IPS DF 4.7 (cell line): ENCODE measurements around the gene C9orf78.

Source experiments
- DNase-seq: peaks from one replicate; pipeline ENCODE4 v3.0.0-alpha.2; 2013; ENCODE audit warnings: low spot score; ENCODE audit errors: extremely low read depth

C9orf78 gene

GRCh38 chr9:129868023-129868871 is 33.2 kb upstream of the C9orf78 start:
- no peak for DNase-seq

GRCh38 chr9:129867136-129868022 is 32.3 kb upstream of the C9orf78 start:
- no peak for DNase-seq

GRCh38 chr9:129866394-129867135 is 31.5 kb upstream of the C9orf78 start:
- DNase-seq, result no peak

- no peak for DNase-seq
These were observed 30.7 kb upstream of the C9orf78 start for GRCh38 chr9:129865668-129866320.

- no peak for DNase-seq
These were observed 30.0 kb upstream of the C9orf78 start for GRCh38 chr9:129864991-129865647.

GRCh38 chr9:129863059-129863690 is 28.1 kb upstream of the C9orf78 start:
- no peak for DNase-seq

- DNase-seq, result no peak
These were observed 26.4 kb upstream of the C9orf78 start for GRCh38 chr9:129861447-129861827.

- no peak for DNase-seq
These were observed 25.8 kb upstream of the C9orf78 start for GRCh38 chr9:129860653-129861446.

- no peak for DNase-seq
These were observed 23.3 kb upstream of the C9orf78 start for GRCh38 chr9:129858167-129858962.

GRCh38 chr9:129857207-129857606 is 22.1 kb upstream of the C9orf78 start:
- no peak for DNase-seq

- no peak for DNase-seq
These were observed 19.6 kb upstream of the C9orf78 start for GRCh38 chr9:129854588-129855110.

GRCh38 chr9:129853614-129854013 is 18.5 kb upstream of the C9orf78 start:
- DNase-seq, result no peak

- DNase-seq, result no peak
These were observed 17.5 kb upstream of the C9orf78 start for GRCh38 chr9:129852579-129852978.

- no peak for DNase-seq
These were observed 16.7 kb upstream of the C9orf78 start for GRCh38 chr9:129851821-129852220.

GRCh38 chr9:129850821-129851550 is 15.9 kb upstream of the C9orf78 start:
- DNase-seq, result no peak

GRCh38 chr9:129849901-129850300 is 14.8 kb upstream of the C9orf78 start:
- no peak for DNase-seq

GRCh38 chr9:129848712-129849441 is 13.8 kb upstream of the C9orf78 start:
- DNase-seq, result no peak
